Endothelial cell of hepatic sinusoid (primary cell): ENCODE results near the gene RPH3AL.

Experiments
- in situ Hi-C: cut with HindIII; loops from 2 replicates; pipeline ENCODE4 v1.10.0; 2017; ENCODE audit warnings: low sequenced_read_pairs

RPH3AL gene

DNA sequence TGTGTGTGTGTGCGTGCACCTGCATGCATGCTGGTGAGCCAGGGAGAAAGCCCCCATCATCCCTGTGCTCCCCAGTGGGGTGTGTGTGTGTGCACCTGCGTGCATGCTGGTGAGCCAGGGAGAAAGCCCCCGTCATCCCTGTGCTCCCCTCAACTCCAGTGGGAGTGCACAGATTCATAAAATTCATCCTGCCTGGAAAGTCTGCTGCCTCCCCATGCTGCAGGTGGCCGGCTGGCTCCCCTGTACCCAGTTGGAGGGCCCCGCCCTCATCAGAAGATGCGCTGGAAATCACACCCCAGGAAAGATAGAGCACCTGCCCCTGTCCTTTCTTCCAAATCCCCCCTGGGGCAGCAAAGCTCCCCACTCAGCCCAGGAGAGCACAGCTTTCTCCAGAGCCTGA, 86.4 kb downstream of the RPH3AL start:
- in situ Hi-C loops, result loop anchor here (5.0 to 10.0 kb wide), 2 partner anchors 79 to 339 kb away; no protein-coding TSS in a partner anchor

DNA sequence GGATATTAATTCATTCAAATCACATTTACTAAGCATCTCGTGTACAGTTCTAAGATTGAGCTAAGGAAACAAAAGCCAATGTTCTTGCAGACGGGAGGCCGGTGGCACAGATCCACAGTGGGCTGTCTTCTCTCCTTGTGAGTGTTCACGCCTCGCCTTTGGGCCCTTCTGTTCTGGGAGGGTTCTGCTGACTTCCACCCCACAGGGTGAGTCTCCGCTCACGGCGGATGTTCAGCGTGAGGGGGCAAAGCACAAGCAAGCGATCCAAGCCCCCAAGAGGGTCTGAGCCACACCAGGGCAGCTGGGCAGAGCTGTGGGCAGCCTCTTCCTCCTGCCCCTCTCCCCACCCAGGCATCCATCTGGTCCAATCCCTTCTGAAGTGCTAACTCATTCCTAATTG, 86.9 kb downstream of the RPH3AL start:
- in situ Hi-C loops, result loop anchor here (5.0 to 10.0 kb wide), 2 partner anchors 78 to 339 kb away; no protein-coding TSS in a partner anchor

DNA sequence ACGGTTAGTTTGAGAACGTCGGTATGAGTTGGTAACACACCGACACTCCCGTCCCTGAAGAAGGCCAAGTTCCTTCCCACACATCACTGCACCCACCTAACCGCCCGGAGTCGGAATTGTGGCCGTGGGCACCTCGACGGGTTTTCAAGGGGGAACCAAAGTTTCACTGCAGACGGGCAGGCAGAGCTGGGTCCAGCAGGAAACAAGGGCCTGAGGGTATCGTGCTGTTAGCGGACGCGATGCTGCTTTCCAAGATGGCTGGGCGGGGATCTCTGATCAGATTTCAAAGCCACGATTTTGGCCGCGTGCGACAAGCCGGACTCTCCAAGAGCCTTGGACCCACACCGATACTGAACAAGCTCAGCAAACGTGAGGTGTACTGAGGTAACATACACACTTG, 88.8 kb downstream of the RPH3AL start:
- in situ Hi-C loops, result loop anchor here (10.0 kb wide), 1 partner anchor 341 kb away; no protein-coding TSS in a partner anchor

DNA sequence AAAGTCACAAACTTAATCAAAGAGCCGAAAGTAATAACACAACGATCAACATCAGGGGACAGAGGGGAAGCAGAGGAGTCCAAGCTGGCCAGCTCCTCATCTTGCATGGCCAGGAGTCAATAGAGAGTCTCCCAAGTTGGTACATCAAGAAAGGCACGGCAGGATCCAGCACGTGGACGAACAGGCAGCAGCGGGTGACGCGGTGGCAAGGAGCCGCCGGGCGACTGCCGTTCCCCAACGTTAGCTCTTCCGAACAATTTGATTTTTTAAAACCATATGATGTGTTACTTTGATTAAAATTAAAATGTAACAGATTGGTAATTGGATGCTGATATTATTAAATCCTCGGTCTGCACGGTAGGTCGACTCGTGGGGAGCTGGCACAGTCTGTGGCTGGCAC, 89.3 kb downstream of the RPH3AL start:
- in situ Hi-C loops, result loop anchor here (10.0 kb wide), 1 partner anchor 342 kb away; no protein-coding TSS in a partner anchor

DNA sequence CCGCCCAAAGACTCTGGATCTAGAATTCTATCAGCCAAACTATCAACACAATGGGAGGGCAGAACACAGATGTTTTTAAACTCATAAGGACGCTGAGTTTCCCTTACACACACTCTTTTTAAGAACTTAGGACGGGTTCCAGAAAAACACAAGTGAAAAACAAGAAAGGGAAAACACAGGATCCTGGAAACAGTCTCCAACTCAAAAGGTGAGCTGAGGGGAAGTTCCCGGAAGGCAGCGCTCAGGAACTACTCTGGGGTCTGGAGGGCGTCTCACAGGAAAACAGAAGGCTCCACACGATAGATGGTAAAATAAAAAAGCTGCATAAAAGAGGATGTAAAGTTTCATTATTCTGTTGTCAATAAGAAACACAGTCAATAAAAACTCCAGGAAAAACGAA, 91.0 kb downstream of the RPH3AL start:
- in situ Hi-C loops, result loop anchor here (10.0 kb wide), 1 partner anchor 343 kb away; no protein-coding TSS in a partner anchor

DNA sequence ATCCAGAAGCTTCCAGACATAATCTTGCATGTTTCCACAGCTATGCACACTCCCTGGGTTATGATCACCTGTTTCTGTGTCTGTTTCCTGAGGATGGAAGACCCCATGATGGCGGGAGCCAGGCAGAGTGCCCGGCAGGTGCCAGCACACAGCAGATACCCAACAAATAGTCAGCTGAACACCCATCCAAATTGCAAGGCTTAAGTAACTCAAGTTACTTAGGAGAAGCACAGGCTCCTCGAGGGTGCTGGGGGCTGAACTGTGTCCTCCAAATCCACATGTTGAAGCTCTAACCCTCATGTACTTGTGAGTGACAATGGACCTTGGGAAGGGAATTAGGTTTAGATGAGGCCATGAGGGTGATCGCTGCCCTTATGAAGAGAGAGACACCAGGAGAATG, 91.7 kb downstream of the RPH3AL start:
- in situ Hi-C loops, result loop anchor here (10.0 kb wide), 1 partner anchor 344 kb away; no protein-coding TSS in a partner anchor

DNA sequence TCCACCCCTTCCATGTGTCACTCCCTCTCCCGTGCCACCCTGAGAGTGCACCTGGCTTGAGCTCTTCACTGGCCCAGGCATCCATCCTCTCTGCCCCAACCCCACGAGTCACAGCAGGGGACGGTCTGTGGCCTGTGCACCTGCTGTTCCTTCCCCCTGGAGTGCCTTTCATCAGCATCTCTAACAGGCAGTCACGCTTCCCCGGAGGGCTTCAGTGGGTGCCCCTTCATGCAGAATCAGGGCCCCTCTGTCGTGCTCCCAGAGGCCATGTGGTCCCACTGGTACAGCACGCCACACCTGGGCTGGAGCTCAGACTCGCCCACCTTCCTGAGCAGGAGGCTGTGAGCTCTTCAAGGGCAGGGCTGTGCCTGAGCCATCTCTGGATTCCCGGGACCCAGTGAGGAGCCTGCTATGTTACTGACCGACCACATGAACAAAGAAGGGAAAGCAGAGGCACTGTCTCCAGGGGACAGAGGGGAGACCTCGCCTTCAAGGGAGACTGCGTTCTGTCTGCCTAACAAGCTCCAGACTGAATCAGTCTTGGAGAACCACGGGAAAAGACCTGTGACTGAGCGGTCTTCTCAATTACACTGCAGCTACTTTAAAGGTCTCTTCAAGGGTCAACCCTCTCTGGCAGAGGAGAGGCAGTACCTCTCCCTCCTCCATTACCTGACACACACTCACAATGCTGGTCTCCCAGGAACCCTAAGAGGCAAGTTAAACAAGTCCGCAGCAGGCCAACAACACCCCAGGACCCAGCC, 92.4 kb downstream of the RPH3AL start:
- in situ Hi-C loops, result loop anchor here (10.0 kb wide), 1 partner anchor 345 kb away; no protein-coding TSS in a partner anchor

DNA sequence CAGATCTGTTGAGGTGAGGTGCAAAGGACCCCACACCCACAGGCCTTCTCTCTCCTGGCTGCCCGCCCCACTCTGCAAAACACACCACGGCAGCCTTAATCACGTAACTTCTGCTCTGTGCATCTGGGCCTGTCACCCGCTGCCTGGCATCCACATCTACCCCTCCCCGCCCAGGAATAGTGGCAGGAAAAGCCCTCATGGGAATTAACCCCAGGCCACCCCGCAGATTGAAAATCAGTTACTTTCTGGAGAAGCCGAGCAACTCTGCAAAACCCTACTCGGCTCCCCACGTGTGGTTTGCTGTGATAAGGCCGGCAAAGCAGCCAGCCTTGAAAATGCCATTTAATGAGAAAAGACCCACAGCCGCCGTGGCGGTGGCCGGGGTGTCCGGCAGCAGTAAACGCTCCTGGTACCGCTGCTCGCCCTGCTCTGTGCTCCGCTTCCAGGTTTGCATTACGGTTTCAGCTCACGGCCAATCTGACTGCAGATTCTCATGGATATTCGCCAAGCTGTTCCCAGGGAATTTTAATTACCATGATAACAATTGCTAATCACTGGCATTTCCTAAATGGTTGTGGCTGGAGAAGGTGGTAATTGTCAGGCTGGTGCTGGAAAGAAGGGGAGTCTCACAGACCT, 93.1 kb downstream of the RPH3AL start:
- in situ Hi-C loops, result no loop called here

DNA sequence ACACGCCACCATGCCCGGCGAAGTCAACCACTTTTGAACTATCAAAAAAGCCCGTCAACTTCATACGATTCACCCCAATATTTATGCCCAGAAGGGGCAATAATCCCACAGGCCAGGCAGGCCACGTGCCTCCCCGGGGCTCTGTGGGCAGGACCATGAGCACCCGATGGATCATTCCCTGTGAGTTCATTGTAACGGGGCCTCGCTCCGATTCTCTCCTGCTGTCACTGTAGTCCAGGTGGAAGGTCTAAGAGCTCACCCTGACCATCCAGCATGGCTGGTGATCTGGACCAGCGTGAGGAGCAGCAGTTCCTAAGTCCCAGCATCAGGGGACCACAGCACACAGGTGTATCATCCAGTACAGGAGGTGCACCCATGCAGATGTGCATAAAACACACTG, 93.7 kb downstream of the RPH3AL start:
- in situ Hi-C loops, result no loop called here

DNA sequence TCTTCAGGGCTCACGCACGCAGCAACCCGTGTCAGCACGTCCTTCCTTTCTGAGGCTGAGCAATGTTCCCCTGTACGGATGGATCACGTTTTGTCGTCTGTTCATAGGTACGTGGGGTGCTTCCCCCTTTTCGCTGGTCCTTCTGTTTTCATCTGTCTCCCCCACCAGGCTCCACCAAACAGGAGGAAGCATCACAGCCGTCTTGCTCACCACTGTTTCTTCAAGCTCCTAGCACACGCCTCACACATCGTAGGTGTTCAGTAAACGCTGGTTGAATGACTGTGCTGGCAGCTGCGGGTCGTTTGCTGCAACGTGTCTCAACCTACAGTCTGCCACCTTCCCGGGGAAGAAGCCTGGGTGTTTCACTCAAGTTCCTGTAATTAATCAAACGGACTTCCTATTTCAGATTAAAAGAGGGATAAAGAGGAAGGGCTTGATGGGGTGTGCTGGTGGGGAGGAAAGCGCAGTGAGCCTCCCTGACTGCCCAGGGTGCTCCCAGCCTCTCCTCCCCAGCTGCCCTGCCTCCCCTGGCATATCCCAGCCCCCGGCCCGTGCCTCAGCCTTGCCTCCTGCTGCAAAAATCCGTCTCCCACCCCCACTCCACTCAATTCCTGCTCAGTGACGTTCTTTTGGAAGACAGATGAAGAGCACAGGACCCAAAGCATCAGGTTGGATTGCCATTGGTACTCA, 94.4 kb downstream of the RPH3AL start:
- in situ Hi-C loops, result no loop called here

DNA sequence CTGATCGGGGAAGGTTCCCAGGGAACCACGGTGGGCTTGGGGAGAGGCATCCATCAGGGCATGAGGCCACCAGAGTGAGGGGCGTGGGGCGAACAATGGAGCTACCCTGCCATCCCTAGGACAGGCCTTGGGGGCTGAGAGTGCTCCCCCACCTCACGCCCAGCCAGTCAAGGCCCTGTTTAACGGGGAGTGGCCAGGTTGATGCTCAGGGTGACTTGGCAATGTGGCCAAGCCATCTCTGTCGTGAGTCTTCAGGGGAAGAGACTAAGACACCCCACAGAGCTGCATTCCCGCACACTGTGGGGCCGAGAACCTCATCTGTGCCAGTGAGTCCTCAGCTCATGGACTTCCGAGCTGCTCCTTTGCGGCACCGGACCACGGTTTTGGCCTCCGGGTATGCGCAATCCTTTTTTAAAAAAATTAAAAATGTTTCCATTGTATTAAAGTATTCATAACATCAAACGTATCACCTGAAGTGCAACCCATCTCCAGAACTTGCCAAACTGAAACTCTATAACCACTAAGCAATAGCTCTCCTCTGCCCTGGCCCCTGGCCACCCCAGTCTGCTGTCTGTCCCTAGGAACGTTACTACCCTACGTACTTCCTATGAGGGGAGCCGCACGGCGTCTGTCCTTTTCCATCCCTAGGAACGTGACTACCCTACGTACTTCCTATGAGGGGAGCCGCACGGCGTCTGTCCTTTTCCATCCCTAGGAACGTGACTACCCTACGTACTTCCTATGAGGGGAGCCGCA, 99.3 kb downstream of the RPH3AL start:
- in situ Hi-C loops, result loop anchor here (5.0 kb wide), 1 partner anchor 39 kb away; no protein-coding TSS in a partner anchor

DNA sequence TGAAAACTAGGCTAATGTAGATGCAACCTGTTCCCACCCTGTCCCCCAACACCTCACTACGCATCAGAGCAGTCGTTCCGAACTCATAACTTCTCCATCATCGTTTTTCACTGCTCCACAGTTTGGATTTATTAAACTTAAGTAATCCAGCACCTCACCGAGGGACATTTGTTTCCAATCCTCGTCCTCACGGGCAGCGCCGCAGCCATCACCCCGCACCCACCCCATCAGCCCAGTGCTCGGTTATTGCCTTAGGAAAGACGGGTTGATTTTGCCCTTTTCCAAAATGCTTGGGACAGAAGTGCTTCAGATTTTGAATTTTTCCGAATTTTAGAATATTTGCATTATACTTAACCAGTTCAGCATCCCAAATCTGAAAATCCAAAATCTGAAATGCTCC, 100.2 kb downstream of the RPH3AL start:
- in situ Hi-C loops, result loop anchor here (5.0 kb wide), 1 partner anchor 40 kb away; no protein-coding TSS in a partner anchor

DNA sequence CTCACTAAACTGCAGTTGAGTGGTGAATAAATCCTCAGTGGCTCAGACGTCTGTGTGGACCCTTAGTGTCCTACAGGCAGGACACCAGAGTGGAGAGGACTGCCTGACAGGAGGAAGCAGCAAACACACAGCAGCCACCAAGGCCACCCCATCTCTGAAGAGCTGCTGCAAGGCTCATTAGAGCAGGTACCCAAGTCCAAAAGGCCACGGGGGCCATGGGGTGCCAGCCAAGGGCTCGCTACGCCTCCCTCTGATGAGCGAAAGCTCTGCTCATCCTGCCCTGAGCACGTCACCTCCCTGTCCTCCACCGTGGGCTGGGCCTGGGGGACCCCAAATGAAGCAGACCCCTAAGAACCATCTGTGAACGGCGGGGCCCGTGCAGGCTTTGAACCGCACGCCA, 101.1 kb downstream of the RPH3AL start:
- in situ Hi-C loops, result loop anchor here (5.0 kb wide), 1 partner anchor 41 kb away; no protein-coding TSS in a partner anchor

DNA sequence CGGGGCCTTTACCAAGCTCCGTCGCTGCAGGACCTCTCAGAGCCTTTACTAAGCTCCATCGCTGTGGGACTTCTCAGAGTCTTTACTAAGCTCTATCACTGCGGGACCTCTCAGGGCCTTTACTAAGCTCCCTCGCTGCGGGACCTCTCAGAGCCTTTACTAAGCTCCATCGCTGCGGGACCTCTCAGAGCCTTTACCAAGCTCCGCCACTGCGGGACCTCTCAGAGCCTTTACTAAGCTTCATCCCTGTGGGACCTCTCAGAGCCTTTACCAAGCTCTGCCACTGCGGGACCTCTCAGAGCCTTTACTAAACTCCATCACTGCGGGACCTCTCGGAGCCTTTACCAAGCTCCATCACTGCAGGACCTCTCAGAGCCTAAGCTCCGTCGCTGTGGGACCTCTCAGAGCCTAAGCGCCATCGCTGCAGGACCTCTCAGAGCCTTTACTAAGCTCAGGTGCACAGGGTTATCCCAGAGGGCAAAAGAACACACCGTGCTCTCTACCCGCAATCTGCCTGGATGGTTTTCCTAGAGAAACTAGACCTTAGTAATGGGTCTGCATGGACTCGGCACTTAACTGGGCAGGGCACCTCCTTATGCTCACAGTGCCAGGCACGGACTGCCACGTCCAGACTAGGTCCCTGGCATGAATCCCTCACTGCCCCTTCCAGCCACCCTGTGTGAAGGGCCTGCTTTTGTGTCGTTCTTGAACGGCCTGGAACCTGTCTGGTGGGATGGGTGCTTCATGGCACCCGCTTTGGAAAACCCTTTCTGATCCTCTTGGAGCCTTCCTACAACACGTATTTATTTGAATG, 101.9 kb downstream of the RPH3AL start:
- in situ Hi-C loops, result loop anchor here (5.0 kb wide), 1 partner anchor 42 kb away; no protein-coding TSS in a partner anchor

DNA sequence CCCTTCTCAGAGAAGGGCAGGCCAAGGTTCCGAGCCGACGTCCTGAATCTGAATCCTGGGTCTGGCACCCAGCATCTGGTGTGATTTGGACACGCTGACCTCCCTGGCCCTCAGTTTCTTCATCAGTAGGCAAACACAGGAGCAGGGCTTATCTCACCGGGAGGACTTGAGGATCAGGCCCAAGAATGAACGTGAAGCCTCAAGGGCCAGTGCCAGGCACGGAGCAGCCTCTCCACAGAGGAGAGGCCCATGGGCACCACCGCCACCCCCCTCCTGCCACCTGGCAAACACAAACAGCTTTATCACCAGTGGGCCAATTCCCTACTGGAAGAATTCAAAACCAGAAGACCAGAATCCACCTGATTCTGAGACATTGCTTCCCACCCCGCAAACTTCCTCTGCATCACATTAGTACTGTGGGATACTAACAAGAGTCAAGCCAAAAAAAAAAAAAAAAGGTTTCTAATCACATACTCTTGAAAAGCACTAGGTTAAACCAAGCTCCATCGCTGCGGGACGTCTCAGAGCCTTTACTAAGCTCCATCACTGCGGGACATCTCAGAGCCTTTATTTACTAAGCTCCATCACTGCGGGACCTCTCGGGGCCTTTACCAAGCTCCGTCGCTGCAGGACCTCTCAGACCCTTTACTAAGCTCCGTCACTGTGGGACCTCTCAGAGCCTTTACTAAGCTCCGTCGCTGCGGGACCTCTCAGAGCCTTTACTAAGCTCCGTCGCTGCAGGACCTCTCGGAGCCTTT, 103.2 kb downstream of the RPH3AL start:
- in situ Hi-C loops, result no loop called here

DNA sequence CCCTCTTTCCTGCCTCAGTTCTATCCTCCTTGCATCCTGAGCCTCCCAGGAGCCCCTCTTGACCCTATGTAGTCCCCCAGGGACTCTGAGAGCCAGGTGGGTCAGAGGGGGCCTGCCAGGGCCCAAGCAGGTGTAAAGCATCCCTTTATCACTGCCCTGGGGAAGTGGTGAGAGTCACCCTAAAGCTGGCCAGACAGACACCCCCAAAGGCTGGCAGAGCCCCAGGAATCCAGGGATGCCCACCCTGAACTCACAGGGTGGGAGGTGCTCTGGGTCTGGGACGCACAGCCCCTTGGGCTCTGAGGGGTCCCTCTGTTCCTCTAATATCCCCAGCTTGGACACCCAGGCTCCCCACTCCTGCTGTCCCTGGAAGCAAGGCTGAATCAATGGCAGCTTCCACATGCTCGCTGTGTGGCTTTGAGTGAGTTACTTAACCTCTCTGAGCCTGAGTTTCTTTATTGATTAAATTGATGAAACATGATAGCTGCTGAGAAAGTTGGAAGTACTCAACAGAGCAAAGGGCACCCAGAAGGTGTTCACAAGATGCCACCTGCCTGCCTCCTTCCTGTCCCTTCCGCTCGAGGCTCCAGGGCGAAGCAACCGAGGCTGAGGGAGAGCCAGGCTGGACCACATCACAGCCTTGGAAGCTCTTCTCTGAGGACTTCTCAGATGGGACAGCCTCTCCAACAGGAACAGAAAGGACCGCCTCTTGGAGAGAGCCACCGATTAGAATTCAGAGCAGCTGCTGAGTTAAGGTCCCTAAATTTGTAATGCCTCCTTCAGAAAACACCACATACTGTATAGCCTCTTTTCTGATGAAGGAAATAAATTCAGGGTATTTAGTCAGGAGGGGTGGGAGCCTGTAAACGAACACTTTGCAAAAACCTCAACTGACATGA, 104.0 kb downstream of the RPH3AL start:
- in situ Hi-C loops, result no loop called here

DNA sequence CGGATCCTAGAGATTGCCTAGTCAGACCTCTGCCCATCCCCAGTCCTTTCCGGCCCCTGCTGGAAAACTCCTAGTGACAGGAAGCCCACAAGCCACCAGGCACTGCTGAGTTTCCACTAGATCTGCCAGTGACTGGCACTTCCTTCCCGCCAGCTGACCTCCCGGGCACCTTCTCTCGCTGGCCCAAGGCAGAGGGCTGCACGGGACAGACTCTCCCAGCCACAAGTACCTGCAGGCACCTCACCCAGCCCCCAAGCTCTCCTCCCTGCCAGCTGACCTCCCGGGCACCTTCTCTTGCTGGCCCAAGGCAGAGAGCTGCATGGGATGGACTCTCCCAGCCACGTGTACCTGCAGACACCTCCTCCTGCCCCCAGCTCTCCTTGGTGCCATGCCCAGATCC, 104.8 kb downstream of the RPH3AL start:
- in situ Hi-C loops, result no loop called here

DNA sequence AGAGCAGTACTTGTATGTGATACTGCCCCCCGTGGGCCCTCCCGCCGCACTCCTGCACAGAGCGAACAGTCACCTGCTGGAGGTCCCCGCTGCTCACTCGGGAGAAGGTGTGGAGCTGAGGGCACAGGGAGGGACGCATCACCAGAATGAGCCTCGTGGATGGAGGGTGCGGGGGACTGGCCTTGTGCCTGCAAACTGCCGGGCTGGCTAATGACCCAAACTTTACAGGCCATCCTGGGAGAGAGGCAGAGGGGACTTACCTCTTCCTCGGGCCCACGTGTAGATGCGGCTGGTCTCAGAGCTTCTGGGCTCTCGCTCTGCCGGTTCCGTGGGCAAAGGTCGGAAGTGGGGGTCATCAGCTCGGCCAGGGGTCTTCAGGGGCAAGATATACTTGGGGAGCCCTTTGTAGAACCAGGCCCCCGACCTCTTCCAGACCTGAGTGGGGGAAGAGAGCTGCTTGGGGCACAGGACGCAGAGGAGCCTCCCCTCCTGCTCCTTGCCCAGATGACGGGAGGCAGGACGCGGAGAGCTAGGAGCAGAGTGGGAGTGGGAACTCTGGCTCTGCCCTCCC, 105.7 kb downstream of the RPH3AL start:
- in situ Hi-C loops, result no loop called here
